Heart left ventricle (tissue), 16 donors: ENCODE data around the gene CFAP46. TPM values are rescaled to one million over a fixed set of nuclear protein-coding genes. Genes with fewer than 3 reads are reported as not detected.

Experiments used
- ATAC-seq, 4 donors: fragments of 200-7000 bp; cut with Tn5 transposase; one replicate each; pipeline ENCODE4 v1.9.1; 2020 to 2022; ENCODE audit warnings: moderate library complexity in 4 of 4, mild to moderate bottlenecking in 3 of 4, moderate number of reproducible peaks in 1 of 4
- DNase-seq, 5 donors: peaks; one replicate each; pipeline ENCODE4 v3.0.0-alpha.2; 2020
- H3K27ac ChIP-seq, 12 donors: fragments of 200-600 bp; sonication (generic) in 4 of 12; one replicate each; pipeline versions ENCODE4 v1.5.0 to v1.8.0; 2016 to 2022; ENCODE audit warnings: mild to moderate bottlenecking in 2 of 12
- H3K27me3 ChIP-seq, 9 donors: fragments of 200-600 bp; sonication (generic) in 2 of 9; one replicate each; pipeline versions ENCODE4 v1.5.1 to v1.8.0; 2016 to 2022; ENCODE audit warnings: mild to moderate bottlenecking in 3 of 9
- H3K36me3 ChIP-seq, 9 donors: fragments of 200-600 bp; sonication (generic) in 2 of 9; one replicate each; pipeline versions ENCODE4 v1.5.0 to v1.8.0; 2018 to 2022; ENCODE audit warnings: mild to moderate bottlenecking in 2 of 9
- H3K4me1 ChIP-seq, 12 donors: fragments of 200-600 bp; sonication (generic) in 4 of 12; one replicate each; pipeline versions ENCODE4 v1.5.0 to v1.8.0; 2016 to 2022; ENCODE audit warnings: mild to moderate bottlenecking in 3 of 12
- H3K4me3 ChIP-seq, 12 donors: fragments of 200-600 bp; sonication (generic) in 4 of 12; one replicate each; pipeline versions ENCODE4 v1.5.0 to v1.8.0; 2017 to 2022; ENCODE audit warnings: mild to moderate bottlenecking in 9 of 12, moderate library complexity in 4 of 12
- H3K9me3 ChIP-seq, 12 donors: fragments of 200-600 bp; sonication (generic) in 4 of 12; one replicate each; pipeline versions ENCODE4 v1.5.0 to v1.8.0; 2016 to 2022; ENCODE audit warnings: mild to moderate bottlenecking in 1 of 12
- CTCF ChIP-seq, 12 donors: fragments of 200-600 bp; sonication (generic) in 4 of 12; IDR thresholded peaks; one replicate each; pipeline versions ENCODE4 v1.5.0 to v1.8.0; 2018 to 2022; ENCODE audit warnings: antibody characterized with exemption in 12 of 12, mild to moderate bottlenecking in 5 of 12
- POLR2A ChIP-seq, 2 donors: fragments of 450-650 bp; IDR thresholded peaks; one replicate each; pipeline ENCODE4 v1.6.1; 2017; ENCODE audit warnings: antibody characterized with exemption in 2 of 2, mild to moderate bottlenecking in 2 of 2, moderate library complexity in 2 of 2
- WGBS, 4 donors: extraction: QIAGEN DNeasy Blood & Tissue Kit in 2 of 4; methylation state at CpG; one replicate each; pipeline versions ENCODE4 v1.1.5 to v1.1.7; 2013 to 2018; 5-methylcytosine and 5-hydroxymethylcytosine counted together
- intact Hi-C, 10 donors: fragments of 100-400 bp; cut with DNase I; formaldehyde crosslinking; loops; one replicate each; pipeline versions ENCODE4 v1.11.1 to v1.14.2; 2022
- polyA plus RNA-seq, 2 donors: library from polyadenylated mRNA; stranded (reverse); fragments of 200-250 nt; gene quantifications; one replicate each; pipeline ENCODE4 v1.2.3, GENCODE V29; 2013
- total RNA-seq, 9 donors: library from RNA; depleted of rRNA in 2 of 9; stranded (reverse); fragments of >200 nt in 2 of 9; fragmentation: NEBNext Ultra II Directional in 3 of 9; extraction: Animal tissue kit (Norgen Biotek cat#: 25700) in 3 of 9; gene quantifications; one replicate each; pipeline versions ENCODE4 v1.1.0 to v1.2.4, GENCODE V29; 2016 to 2023
- donor health status: ischemic (EF 13 %, LVEDD 7.1; RV severe dilation, severe dysfunction).
- donor health status: healthy with polysubstance abuse.
- donor health status: DM: no; HTN: yes; CAD: no.
- donor health status: DM: no; HTN: no; CAD: no.
- donor health status: ischemic (EF 25% LVEDD 6.9; RV normal size, moderate dysfunction).
- donor health status: ischemic (EF 25% LVEDD 5.7; RV mildly dilated, moderate dysfunction).
- donor health status: healthy.
- donor health status: DM: yes; HTN: yes; CAD: no.
- donor health status: ischemic (EF 35%, LVEDD 5.7; RV mildly dilated, moderate dysfunction).
- donor health status: nonischemic (EF 11% LVEDD 7.7; RV severe dilation, severe dysfunction).
- donor health status: DM: yes; HTN: yes; CAD: no.
- donor health status: PGD.
- donor health status: ischemic (EF 29% LVEDD 5.4; RV normal size, mild dysfunction).
- donor health status: nonischemic (EF 23%, LVEDD 6.1; RV moderate dilation, normal function).

The CFAP46 gene
- total and polyA plus RNA-seq, 11 donors: 0.61 to 1.8 (median 0.95) TPM

DNA sequence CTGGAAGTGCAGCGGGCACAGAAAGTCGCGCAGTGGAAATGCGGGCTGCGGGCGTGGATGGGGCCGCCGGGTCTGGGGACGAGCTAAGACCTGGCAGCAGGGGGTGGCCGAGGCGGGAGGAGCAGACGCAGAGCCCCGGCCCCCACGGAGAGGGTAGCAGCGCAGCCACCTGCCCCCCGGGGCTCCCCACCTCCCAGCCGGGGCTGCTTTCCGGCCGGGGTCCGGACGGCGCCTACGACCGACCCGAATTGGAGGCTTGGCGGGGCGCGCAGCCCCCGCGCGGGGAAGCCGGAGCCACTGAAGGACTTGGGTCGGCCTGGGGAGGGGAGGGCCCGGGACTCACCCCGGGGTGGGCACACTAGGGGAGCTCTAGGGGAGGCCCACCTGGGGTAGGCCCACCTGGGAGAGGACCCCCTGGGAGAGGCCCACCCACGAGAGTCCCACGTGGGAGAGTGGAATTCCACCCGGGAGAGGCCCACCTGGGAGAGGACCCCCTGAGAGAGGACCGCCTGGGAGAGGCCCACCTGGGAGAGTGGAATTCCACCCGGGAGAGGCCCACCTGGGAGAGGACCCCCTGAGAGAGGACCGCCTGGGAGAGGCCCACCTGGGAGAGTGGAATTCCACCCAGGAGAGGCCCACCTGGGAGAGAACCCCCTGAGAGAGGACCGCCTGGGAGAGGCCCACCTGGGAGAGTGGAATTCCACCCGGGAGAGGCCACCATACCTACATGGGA is 854 bp upstream of the CFAP46 start:
- intact Hi-C loops: loop anchor here in 6 of 10 donors (2.0 to 10.0 kb wide), 3 partner anchors 179 to 182 kb away; no protein-coding TSS in a partner anchor
- ATAC-seq (no peak), DNase-seq (peak in 1 of 5 donors; percentile 59)
- no peaks in the 10 kb centered on the region for H3K36me3 ChIP-seq
- H3K27me3 ChIP-seq: peaks cover 0 to 47% (median 18%) of the 10 kb centered on the region in 9 donors
- peaks cover 0 to 20% (median 8%) of the 10 kb centered on the region in 12 donors for H3K4me1 ChIP-seq
- no peaks in the 10 kb centered on the region for H3K9me3 ChIP-seq
- H3K4me3 ChIP-seq: peak overlapping the region in 10 of 12 donors; percentile 56 to 79 (median 63)
- TF ChIP-seq CTCF (IDR thresholded peaks at IDR 0.05) (no peak), POLR2A (IDR thresholded peaks at IDR 0.05) (no peak)
- WGBS, 4 donors: 29 to 42% (median 40%) methylated on average over 15 to 43 of the region's 43 CpGs
- H3K27ac ChIP-seq: no peak overlapping the region

DNA sequence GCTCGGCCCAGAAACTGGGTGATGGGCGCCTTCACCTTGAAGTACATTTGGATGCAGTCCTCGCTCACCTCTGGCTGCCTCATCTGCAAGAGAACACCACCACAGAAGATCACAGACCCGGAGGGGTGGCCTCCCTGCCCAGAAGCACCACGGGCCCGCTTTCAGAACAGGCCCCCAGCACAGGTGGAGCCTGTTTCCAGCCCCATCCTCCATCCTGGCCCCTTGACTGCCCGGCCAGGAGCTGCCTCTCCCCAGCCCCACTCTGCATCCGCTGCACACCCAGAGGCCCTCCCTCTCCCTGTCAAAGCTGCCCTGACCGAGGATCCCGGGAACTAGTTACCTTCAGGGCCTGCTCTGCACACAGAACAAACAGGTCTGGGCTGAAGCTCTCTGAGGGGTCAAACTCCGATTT is 724 bp downstream of the CFAP46 start:
- no peak for ATAC-seq
- H3K4me3 ChIP-seq: peak overlapping the region in 11 of 12 donors; percentile 39 to 79 (median 63)
- H3K27ac ChIP-seq: peak overlapping the region in 1 of 12 donors; percentile 56
- DNase-seq: peak in 1 of 5 donors; percentile 51
- peaks cover 0 to 47% (median 18%) of the 10 kb centered on the region in 9 donors for H3K27me3 ChIP-seq
- no peaks in the 10 kb centered on the region for H3K9me3 ChIP-seq
- H3K4me1 ChIP-seq: peaks cover 0 to 20% (median 8%) of the 10 kb centered on the region in 12 donors
- WGBS, 4 donors: 64 to 71% (median 65%) methylated on average over 11 of the region's 11 CpGs
- TF ChIP-seq CTCF (IDR thresholded peaks at IDR 0.05): no peak
- no peak for TF ChIP-seq POLR2A (IDR thresholded peaks at IDR 0.05)
- intact Hi-C loops: loop anchor here in 9 of 10 donors (2.0 to 10.0 kb wide), 4 partner anchors 181 to 183 kb away; no protein-coding TSS in a partner anchor
- no peaks in the 10 kb centered on the region for H3K36me3 ChIP-seq

- Histone ChIP-seq H3K36me3 (no peaks in the 10 kb centered on the region), H3K27me3 (peaks cover 0 to 47% (median 18%) of the 10 kb centered on the region in 9 donors), H3K4me3 (no peak overlapping the region), H3K9me3 (no peaks in the 10 kb centered on the region), H3K27ac (no peak overlapping the region), H3K4me1 (peaks cover 0 to 20% (median 8%) of the 10 kb centered on the region in 12 donors)
- intact Hi-C loops: loop anchor here in 8 of 10 donors (2.0 to 10.0 kb wide), 4 partner anchors 181 to 184 kb away; no protein-coding TSS in a partner anchor
- no peak for TF ChIP-seq CTCF (IDR thresholded peaks at IDR 0.05)
- no peak for TF ChIP-seq POLR2A (IDR thresholded peaks at IDR 0.05)
- peak in 1 of 5 donors; percentile 40 for DNase-seq
- ATAC-seq: no peak
- WGBS, 4 donors: 86 to 94% (median 88%) methylated on average over 27 to 28 of the region's 28 CpGs
Measured at GRCh38 chr10:132940791-132941465, 1.4 kb downstream of the CFAP46 start.
